ENCODE results near the gene VPS26A. TPM values are rescaled to one million over a fixed set of nuclear protein-coding genes. Genes with fewer than 3 reads are reported as not detected.

Gene VPS26A
- total and polyA plus RNA-seq, 2 donors from 2014 or later = 38.9 to 52.5 TPM

- peaks cover 2 to 15% (median 8%) of the 10 kb centered on the region in 3 donors for H3K4me1 ChIP-seq (ENCODE audit: control insufficient read depth in 2 of 3, insufficient read depth in 2 of 3, low read depth in 1 of 3, low read length in 3 of 3)
- H3K27me3 ChIP-seq (ENCODE audit: control insufficient read depth, insufficient read depth, low read length) = no peaks in the 10 kb centered on the region
- peaks cover 3 to 7% (median 5%) of the 10 kb centered on the region in 3 donors for H3K36me3 ChIP-seq (ENCODE audit: control insufficient read depth in 2 of 3, insufficient read depth in 3 of 3, low read length in 3 of 3)
- DNase-seq (peak; percentile 92 to 98 (median 95)), FAIRE-seq (no peak)
- peak within 1 kb of the TSS; percentile 92 to 99 (median 97) for H3K9ac ChIP-seq (ENCODE audit: low read length in 3 of 3)
- intact Hi-C loops (cut with DNase I) = no loop called here
- peak within 1 kb of the TSS; percentile 93 to 99 (median 97) for H3K4me3 ChIP-seq (ENCODE audit: low read length in 3 of 3)
- no peaks in the 10 kb centered on the region for H3K9me3 ChIP-seq (ENCODE audit: control insufficient read depth in 2 of 3, insufficient read depth in 1 of 3, low read length in 3 of 3)
- TF ChIP-seq CTCF (IDR thresholded peaks at IDR 0.05; ENCODE audit: borderline replicate concordance, extremely low read depth, insufficient read depth) = no peak
- H3K27ac ChIP-seq (ENCODE audit: low read depth in 2 of 2, low read length in 2 of 2) = peak within 1 kb of the TSS; percentile 95
These were observed 56.0 kb downstream of the VPS26A start, which contains the start of gene SUPV3L1 for GRCh38 chr10:69179743-69180524. Gene SUPV3L1, plus strand, starts transcription at chr10:69180234. Its CDS starts 58 bp downstream, at chr10:69180292.

GRCh38 chr10:69180525-69181204 is 56.7 kb downstream of the VPS26A start:
- H3K4me1 ChIP-seq (ENCODE audit: control insufficient read depth in 2 of 3, insufficient read depth in 2 of 3, low read depth in 1 of 3, low read length in 3 of 3) = peaks cover 2 to 15% (median 8%) of the 10 kb centered on the region in 3 donors
- no peaks in the 10 kb centered on the region for H3K27me3 ChIP-seq (ENCODE audit: control insufficient read depth, insufficient read depth, low read length)
- H3K9ac ChIP-seq (ENCODE audit: low read length in 3 of 3) = peak overlapping the region; percentile 92 to 99 (median 97)
- no peaks in the 10 kb centered on the region for H3K9me3 ChIP-seq (ENCODE audit: control insufficient read depth in 2 of 3, insufficient read depth in 1 of 3, low read length in 3 of 3)
- H3K36me3 ChIP-seq (ENCODE audit: control insufficient read depth in 2 of 3, insufficient read depth in 3 of 3, low read length in 3 of 3) = peaks cover 3 to 7% (median 5%) of the 10 kb centered on the region in 3 donors
- peak overlapping the region; percentile 95 for H3K27ac ChIP-seq (ENCODE audit: low read depth in 2 of 2, low read length in 2 of 2)
- DNase-seq (peak in 1 of 5 donors; percentile 57), FAIRE-seq (no peak)
- TF ChIP-seq CTCF (IDR thresholded peaks at IDR 0.05; ENCODE audit: borderline replicate concordance, extremely low read depth, insufficient read depth) = no peak
- peak overlapping the region; percentile 93 to 99 (median 97) for H3K4me3 ChIP-seq (ENCODE audit: low read length in 3 of 3)
- intact Hi-C loops (cut with DNase I) = no loop called here

GRCh38 chr10:69181433-69181832 is 57.5 kb downstream of the VPS26A start:
- H3K36me3 ChIP-seq (ENCODE audit: control insufficient read depth in 2 of 3, insufficient read depth in 3 of 3, low read length in 3 of 3) = peaks cover 3 to 15% (median 5%) of the 10 kb centered on the region in 3 donors
- H3K27me3 ChIP-seq (ENCODE audit: control insufficient read depth, insufficient read depth, low read length) = no peaks in the 10 kb centered on the region
- H3K4me1 ChIP-seq (ENCODE audit: control insufficient read depth in 2 of 3, insufficient read depth in 2 of 3, low read depth in 1 of 3, low read length in 3 of 3) = peaks cover 2 to 15% (median 8%) of the 10 kb centered on the region in 3 donors
- H3K9ac ChIP-seq (ENCODE audit: low read length in 3 of 3) = peak overlapping the region in 1 of 3 donors; percentile 92
- intact Hi-C loops (cut with DNase I) = no loop called here
- TF ChIP-seq CTCF (IDR thresholded peaks at IDR 0.05; ENCODE audit: borderline replicate concordance, extremely low read depth, insufficient read depth) = no peak
- H3K9me3 ChIP-seq (ENCODE audit: control insufficient read depth in 2 of 3, insufficient read depth in 1 of 3, low read length in 3 of 3) = no peaks in the 10 kb centered on the region
- DNase-seq = no peak
- peak overlapping the region; percentile 93 to 99 (median 97) for H3K4me3 ChIP-seq (ENCODE audit: low read length in 3 of 3)
- no peak overlapping the region for H3K27ac ChIP-seq (ENCODE audit: low read depth in 2 of 2, low read length in 2 of 2)
- FAIRE-seq = no peak
